K562 (cell line): ENCODE data around the gene SCGB1C2. TPM values are rescaled to one million over a fixed set of nuclear protein-coding genes. Genes with fewer than 3 reads are reported as not detected.

ENCODE experiments used
- ATAC-seq: fragments of 200-7000 bp; cut with Tn5 transposase; 3 replicates; pipeline ENCODE4 v1.9.1; 2020; ENCODE audit warnings: moderate library complexity
- BruUV-seq: library from RNA; stranded (reverse); fragments of 400-500 nt; replicated peaks from 2 replicates; lab custom pipeline; 2021; lab: Mats Ljungman, UMichigan
- CTCF ChIA-PET: fragments of 300-600 bp; formaldehyde crosslinking; extraction: SDS; loops from one replicate; lab custom pipeline; 2021; ENCODE audit warnings: low intra/inter-chr PET ratio; lab: Yijun Ruan, JAX
- POLR2A ChIA-PET: fragments of 300-600, 350-650 bp; sonication (Branson Sonifier 250); formaldehyde crosslinking; extraction: SDS; loops from one replicate; lab custom pipeline; 2021; ENCODE audit warnings: antibody characterized with exemption, inconsistent platforms; lab: Yijun Ruan, JAX
- DNase-seq, 4 experiments: peaks; one replicate each; pipeline versions ENCODE4 v3.0.0 to v3.0.0-alpha.2; 2011 to 2018; ENCODE audit warnings: low spot score in 3 of 4, mixed read lengths in 3 of 4; ENCODE audit errors: extremely low read depth in 1 of 4
- FAIRE-seq: peaks from 2 replicates; lab custom pipeline; 2011; peaks lifted over from hg19 to GRCh38; lab: Jason Lieb, UNC
- H2AFZ ChIP-seq: 2 replicates; pipeline ENCODE4 v1.6.0; 2011; ENCODE audit warnings: low read depth, low read length, control low read depth, inconsistent platforms
- H3K27ac ChIP-seq: fragments of 200-600 bp; 3 replicates; pipeline ENCODE4 v1.8.0; 2011; ENCODE audit warnings: low read depth, mild to moderate bottlenecking, control low read depth, inconsistent platforms, low read length, moderate library complexity, mixed read lengths; ENCODE audit errors: extremely low read depth
- H3K27me3 ChIP-seq, 2 experiments: fragments of 300-600 bp in 1 of 2; 2 replicates in 1 of 2; 3 replicates in 1 of 2; pipeline versions ENCODE4 v1.6.0 to v1.8.0; 2011; ENCODE audit warnings: inconsistent platforms in 2 of 2, low read length in 2 of 2, mild to moderate bottlenecking in 1 of 2, mixed read lengths in 1 of 2, moderate library complexity in 1 of 2; ENCODE audit not compliant: control insufficient read depth in 2 of 2, insufficient read depth in 2 of 2
- H3K36me3 ChIP-seq: fragments of 300-600 bp; 3 replicates; pipeline ENCODE4 v1.8.0; 2011; ENCODE audit warnings: mild to moderate bottlenecking, low read length, inconsistent platforms; ENCODE audit not compliant: control insufficient read depth, insufficient read depth
- H3K4me1 ChIP-seq, 2 experiments: fragments of 200-600 bp in 1 of 2; replicated peaks in 1 of 2; 2 replicates in 1 of 2; 3 replicates in 1 of 2; pipeline versions ENCODE4 v1.5.1 to v1.8.0; 2011; ENCODE audit warnings: inconsistent platforms in 2 of 2, low read length in 2 of 2, mild to moderate bottlenecking in 1 of 2, mixed read lengths in 1 of 2, moderate library complexity in 1 of 2; ENCODE audit not compliant: control insufficient read depth in 2 of 2, insufficient read depth in 2 of 2
- H3K4me2 ChIP-seq: 2 replicates; pipeline ENCODE4 v1.6.1; 2011; ENCODE audit warnings: low read length, control low read depth, inconsistent platforms, mixed read lengths; ENCODE audit not compliant: insufficient read depth
- H3K4me3 ChIP-seq: fragments of 200-600 bp; sonication (generic), shearing (Covaris generic); 2 replicates; pipeline ENCODE4 v1.5.1; 2016; ENCODE audit warnings: control low read depth, inconsistent platforms
- H3K79me2 ChIP-seq: fragments of 200-600 bp; 3 replicates; pipeline ENCODE4 v1.8.0; 2011; ENCODE audit warnings: low read length, inconsistent platforms; ENCODE audit not compliant: control insufficient read depth, insufficient read depth
- H3K9ac ChIP-seq, 2 experiments: 2 replicates each; pipeline versions ENCODE4 v1.6.0 to v1.6.1; 2011; ENCODE audit warnings: low read depth in 2 of 2, low read length in 2 of 2, control low read depth in 1 of 2, inconsistent platforms in 1 of 2, mild to moderate bottlenecking in 1 of 2, mixed read lengths in 1 of 2; ENCODE audit not compliant: insufficient read depth in 1 of 2
- H3K9me1 ChIP-seq: one replicate; pipeline ENCODE4 v1.6.0; 2011; ENCODE audit warnings: inconsistent platforms, mild to moderate bottlenecking, low read length, moderate library complexity; ENCODE audit not compliant: control insufficient read depth, insufficient read depth
- H3K9me3 ChIP-seq: replicated peaks from 2 replicates; pipeline ENCODE4 v1.5.1; 2011; ENCODE audit warnings: low read depth, low read length, inconsistent platforms; ENCODE audit not compliant: control insufficient read depth, insufficient read depth
- H4K20me1 ChIP-seq: replicated peaks from 2 replicates; pipeline ENCODE4 v1.6.1; 2011; ENCODE audit warnings: low read length, inconsistent platforms, mixed read lengths; ENCODE audit not compliant: control insufficient read depth, insufficient read depth
- BRD4 ChIP-seq: fragments of 200-600 bp; sonication (generic); IDR thresholded peaks from 2 replicates; pipeline ENCODE4 v1.6.1; 2017; ENCODE audit warnings: inconsistent platforms
- CCNT2 ChIP-seq: IDR thresholded peaks from 2 replicates; pipeline ENCODE4 v1.6.1; 2011; ENCODE audit warnings: borderline replicate concordance, low read depth, mild to moderate bottlenecking, moderate library complexity, mixed read lengths, low read length; ENCODE audit not compliant: insufficient read length; ENCODE audit errors: extremely low read depth
- FIP1L1 ChIP-seq: fragments of 200-400 bp; formaldehyde crosslinking; IDR thresholded peaks from 2 replicates; pipeline ENCODE4 v1.6.1; 2018; ENCODE audit warnings: mild to moderate bottlenecking, low read depth, low read length; ENCODE audit not compliant: poor library complexity, severe bottlenecking
- IFI16 ChIP-seq: fragments of 250-450 bp; sonication (Bioruptor Pico); IDR thresholded peaks from 2 replicates; pipeline ENCODE4 v2.1.2; 2022; ENCODE audit warnings: mild to moderate bottlenecking, inconsistent platforms
- MLX ChIP-seq, 2 experiments: fragments of 450-650 bp in 1 of 2; sonication (generic) in 1 of 2; formaldehyde crosslinking; conservative IDR thresholded peaks; 2 replicates each; pipeline versions ENCODE4 v1.4.0 to v1.8.1; 2020 to 2022; ENCODE audit warnings: mild to moderate bottlenecking in 1 of 2, missing genetic modification reagents in 1 of 2
- NFIC ChIP-seq: fragments of 450-650 bp; IDR thresholded peaks from 2 replicates; pipeline ENCODE4 v1.6.1; 2017; ENCODE audit warnings: mild to moderate bottlenecking, inconsistent platforms
- NFXL1 ChIP-seq: fragments of 450-650 bp; formaldehyde crosslinking; IDR thresholded peaks from 2 replicates; pipeline ENCODE4 v1.4.0; 2021; ENCODE audit warnings: mild to moderate bottlenecking
- PML ChIP-seq: IDR thresholded peaks from 2 replicates; pipeline ENCODE4 v1.6.1; 2012; ENCODE audit warnings: low read length, inconsistent platforms
- RNF219 ChIP-seq: fragments of 250-450 bp; sonication (Bioruptor Pico); IDR thresholded peaks from 2 replicates; pipeline ENCODE4 v1.5.0; 2022; ENCODE audit warnings: mild to moderate bottlenecking
- TBP ChIP-seq: optimal IDR thresholded peaks from 2 replicates; pipeline ENCODE3; 2011; ENCODE audit warnings: low read depth, low read length, improper control_type of control experiment
- VEZF1 ChIP-seq: fragments of 200-800 bp; sonication (Bioruptor generic); IDR thresholded peaks from 2 replicates; pipeline ENCODE4 v1.6.1; 2017; ENCODE audit warnings: missing genetic modification characterization, missing compliant biosample characterization
- ZNF592 ChIP-seq: fragments of 450-650 bp; IDR thresholded peaks from 2 replicates; pipeline ENCODE4 v1.6.1; 2017; ENCODE audit warnings: antibody characterized with exemption, mild to moderate bottlenecking
- ZSCAN32 ChIP-seq: fragments of 450-650 bp; formaldehyde crosslinking; IDR thresholded peaks from 2 replicates; pipeline ENCODE4 v1.4.0; 2020; ENCODE audit warnings: mild to moderate bottlenecking, moderate library complexity
- WGBS: fragments of 100-300 bp; shearing (Covaris generic); methylation state at CpG from one replicate; pipeline ENCODE4 v1.1.6; 2016; ENCODE audit warnings: low coverage, mixed read lengths; ENCODE audit not compliant: insufficient coverage; ENCODE audit errors: missing lambda C conversion rate; 5-methylcytosine and 5-hydroxymethylcytosine counted together
- in situ Hi-C: fragments of 300-500 bp; cut with MboI; formaldehyde crosslinking; loops from 4 replicates; pipeline ENCODE4 v1.15.0; 2018; ENCODE audit warnings: inconsistent platforms, mixed read lengths
- intact Hi-C: fragments of 100-400 bp; cut with micrococcal nuclease; formaldehyde crosslinking; loops from 2 replicates; pipeline ENCODE4 v1.14.2; 2022
- polyA plus RNA-seq, 8 experiments: library from polyadenylated mRNA; depleted of rRNA in 4 of 8; stranded (reverse) in 5 of 8; unstranded in 3 of 8; fragments of >200 nt; fragmentation: Nextera tagmentation in 2 of 8; fragmentation: Illumina TruSeq in 1 of 8; extraction: Ambion mirVana in 2 of 8; extraction: Trizol in 1 of 8; gene quantifications; 2 replicates each; pipeline versions ENCODE4 v1.2.1 to v1.2.3, GENCODE V29; 2011 to 2014; ENCODE audit warnings: inconsistent platforms in 1 of 8, missing spikeins in 1 of 8
- total RNA-seq, 7 experiments: library from RNA; depleted of rRNA in 6 of 7; stranded (reverse); fragments of >200 nt in 6 of 7; fragmentation: Illumina TruSeq in 2 of 7; extraction: Trizol in 2 of 7; gene quantifications; 2 replicates each; pipeline versions ENCODE4 v1.2.1 to v1.2.3, GENCODE V29; 2011 to 2021; ENCODE audit warnings: low replicate concordance in 1 of 7

SCGB1C2 gene
- total and polyA plus RNA-seq, 9 of the 15 experiments (the other 6 are each of a cell fraction or from before 2014, with no cell fraction given): not detected

- Histone ChIP-seq H3K4me2 (no peak overlapping the region), H3K9ac (no peak overlapping the region), H3K9me3 (no peaks in the 10 kb centered on the region), H2AFZ (no peak overlapping the region), H3K9me1 (no peaks in the 10 kb centered on the region), H4K20me1 (no peaks in the 10 kb centered on the region), H3K36me3 (no peaks in the 10 kb centered on the region), H3K4me1 (no peaks in the 10 kb centered on the region), H3K27ac (no peak overlapping the region), H3K4me3 (no peak overlapping the region), H3K79me2 (no peaks in the 10 kb centered on the region), H3K27me3 (peaks cover 3 to 46% of the 10 kb centered on the region in 2 experiments; a peak in 4 of 5 replicates)
- FAIRE-seq (no peak), ATAC-seq (no peak), DNase-seq (no peak)
- intact Hi-C loops: no loop called here
- WGBS: 0% methylated on average over 4 of the region's 4 CpGs
- in situ Hi-C loops: no loop called here
- ChIA-PET POLR2A (no interaction called here), CTCF (no interaction called here)
- no TSS peak for BruUV-seq
- TF ChIP-seq BRD4 (no peak), VEZF1 (CRISPR knock-in tag) (no peak), FIP1L1 (no peak), NFIC (no peak), MLX (CRISPR knock-in tag; conservative IDR thresholded peaks at IDR 0.05) (no peak), RNF219 (CRISPR knock-in tag) (no peak), TBP (no peak), ZNF592 (no peak), IFI16 (CRISPR knock-in tag) (no peak), NFXL1 (CRISPR knock-in tag) (no peak), ZSCAN32 (no peak), PML (no peak), CCNT2 (no peak)
Observed at GRCh38 chr17:157901-158300, 20.5 kb downstream of the SCGB1C2 start.
